A673 (cell line): Measurements from ENCODE around the gene LARGE1. TPM values are rescaled to one million over a fixed set of nuclear protein-coding genes. Genes with fewer than 3 reads are reported as not detected.

Experiments used
- BruUV-seq: library from RNA; stranded (reverse); fragments of 400-500 nt; replicated peaks from 2 replicates; lab custom pipeline; 2021; lab: Mats Ljungman, UMichigan
- CTCF ChIA-PET: fragments of 300-600 bp; sonication (Branson Sonifier 250); formaldehyde crosslinking; loops from one replicate; lab custom pipeline; 2022; ENCODE audit warnings: antibody characterized with exemption; lab: Charles Lee
- POLR2A ChIA-PET: fragments of 300-600 bp; sonication (Branson Sonifier 250); formaldehyde crosslinking; loops from one replicate; lab custom pipeline; 2022; ENCODE audit warnings: antibody characterized with exemption; ENCODE audit not compliant: low non-redundant PET; lab: Charles Lee
- DNase-seq: peaks from one replicate; pipeline ENCODE4 v3.0.0-alpha.2; 2015; ENCODE audit warnings: low spot score
- H3K27ac ChIP-seq: fragments of 200-600 bp; sonication (generic); 2 replicates; pipeline ENCODE4 v1.5.1; 2016; ENCODE audit warnings: mixed run types, low read depth, mild to moderate bottlenecking, mixed read lengths, antibody characterized with exemption, low read length; ENCODE audit not compliant: poor library complexity, severe bottlenecking
- H3K27me3 ChIP-seq: fragments of 200-600 bp; sonication (generic); replicated peaks from 2 replicates; pipeline ENCODE4 v1.6.1; 2017; ENCODE audit warnings: mixed run types, low read depth, mild to moderate bottlenecking, mixed read lengths, antibody characterized with exemption, low read length; ENCODE audit not compliant: insufficient read depth, poor library complexity
- H3K36me3 ChIP-seq: fragments of 200-600 bp; sonication (generic); 2 replicates; pipeline ENCODE4 v1.6.1; 2016; ENCODE audit warnings: mixed run types, mild to moderate bottlenecking, mixed read lengths, antibody characterized with exemption, low read length; ENCODE audit not compliant: insufficient read depth, poor library complexity, severe bottlenecking
- H3K4me1 ChIP-seq: fragments of 200-600 bp; sonication (generic); 2 replicates; pipeline ENCODE4 v1.6.1; 2017; ENCODE audit warnings: mixed run types, mild to moderate bottlenecking, mixed read lengths, antibody characterized with exemption, low read length; ENCODE audit not compliant: insufficient read depth, poor library complexity, severe bottlenecking
- H3K4me3 ChIP-seq: fragments of 200-600 bp; sonication (generic); 2 replicates; pipeline ENCODE4 v1.5.1; 2016; ENCODE audit warnings: low read depth, mixed run types, mild to moderate bottlenecking, mixed read lengths, low read length; ENCODE audit not compliant: poor library complexity, severe bottlenecking
- H3K9me3 ChIP-seq: fragments of 200-600 bp; sonication (generic); 2 replicates; pipeline ENCODE4 v1.6.1; 2016; ENCODE audit warnings: mixed run types, low read depth, mild to moderate bottlenecking, mixed read lengths, antibody characterized with exemption, low read length; ENCODE audit not compliant: poor library complexity, severe bottlenecking
- EZH2 ChIP-seq: fragments of 200-600 bp; sonication (generic); IDR thresholded peaks from 2 replicates; pipeline ENCODE4 v1.6.1; 2017; ENCODE audit warnings: borderline replicate concordance, low read depth, mild to moderate bottlenecking, mixed read lengths, antibody characterized with exemption, low read length; ENCODE audit not compliant: poor library complexity, severe bottlenecking
- intact Hi-C: fragments of 100-400 bp; cut with micrococcal nuclease; formaldehyde crosslinking; loops from one replicate; pipeline ENCODE4 v1.10.0; 2022; ENCODE audit not compliant: unreplicated experiment
- total RNA-seq: library from RNA; stranded (reverse); gene quantifications from 2 replicates; pipeline ENCODE4 v1.2.3, GENCODE V29; 2021
- TF ChIP-seq, protein P1 (sequence below): fragments of 300-800, 200-600 bp; sonication (generic); conservative IDR thresholded peaks from 2 replicates; pipeline ENCODE4 v1.5.1; 2017; ENCODE audit warnings: low read depth, mild to moderate bottlenecking, antibody characterized with exemption, low read length, moderate library complexity, mixed read lengths

Gene LARGE1
- total RNA-seq, 1 experiment from 2014 or later, result not detected

DNA sequence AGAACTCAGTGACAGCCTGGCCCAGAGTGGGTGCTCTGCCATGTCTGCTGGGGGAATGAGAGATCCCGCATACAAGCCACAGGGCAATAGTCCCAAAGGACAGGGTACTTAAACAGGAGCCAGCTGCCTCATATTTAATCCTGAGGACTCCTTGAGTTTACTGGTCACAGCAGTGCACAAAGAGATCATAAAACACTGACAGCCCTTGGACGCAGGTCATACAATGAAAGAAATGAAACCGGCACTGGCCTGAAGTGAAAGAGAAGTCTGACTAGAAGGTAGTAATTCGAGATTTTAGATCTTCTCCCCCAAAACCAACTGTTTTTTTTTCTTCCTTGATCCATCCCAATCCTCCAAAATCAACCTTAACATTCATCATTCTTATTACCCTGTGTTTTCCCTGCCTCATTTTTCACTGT, 562.3 kb downstream of the LARGE1 start:
- TF ChIP-seq, protein P1, sequence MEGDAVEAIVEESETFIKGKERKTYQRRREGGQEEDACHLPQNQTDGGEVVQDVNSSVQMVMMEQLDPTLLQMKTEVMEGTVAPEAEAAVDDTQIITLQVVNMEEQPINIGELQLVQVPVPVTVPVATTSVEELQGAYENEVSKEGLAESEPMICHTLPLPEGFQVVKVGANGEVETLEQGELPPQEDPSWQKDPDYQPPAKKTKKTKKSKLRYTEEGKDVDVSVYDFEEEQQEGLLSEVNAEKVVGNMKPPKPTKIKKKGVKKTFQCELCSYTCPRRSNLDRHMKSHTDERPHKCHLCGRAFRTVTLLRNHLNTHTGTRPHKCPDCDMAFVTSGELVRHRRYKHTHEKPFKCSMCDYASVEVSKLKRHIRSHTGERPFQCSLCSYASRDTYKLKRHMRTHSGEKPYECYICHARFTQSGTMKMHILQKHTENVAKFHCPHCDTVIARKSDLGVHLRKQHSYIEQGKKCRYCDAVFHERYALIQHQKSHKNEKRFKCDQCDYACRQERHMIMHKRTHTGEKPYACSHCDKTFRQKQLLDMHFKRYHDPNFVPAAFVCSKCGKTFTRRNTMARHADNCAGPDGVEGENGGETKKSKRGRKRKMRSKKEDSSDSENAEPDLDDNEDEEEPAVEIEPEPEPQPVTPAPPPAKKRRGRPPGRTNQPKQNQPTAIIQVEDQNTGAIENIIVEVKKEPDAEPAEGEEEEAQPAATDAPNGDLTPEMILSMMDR, result no peak
- TF ChIP-seq EZH2, result no peak
- Histone ChIP-seq H3K9me3 (peaks cover 6% of the 10 kb centered on the region), H3K27ac (no peak overlapping the region), H3K36me3 (no peaks in the 10 kb centered on the region), H3K4me3 (no peak overlapping the region), H3K27me3 (no peaks in the 10 kb centered on the region), H3K4me1 (no peaks in the 10 kb centered on the region)
- POLR2A ChIA-PET, result no interaction called here
- no TSS peak for BruUV-seq
- intact Hi-C loops, result no loop called here
- DNase-seq, result no peak
- CTCF ChIA-PET, result no interaction called here

GRCh38 chr22:33354928-33355327, 565.3 kb downstream of the LARGE1 start:
- no peaks in the 10 kb centered on the region for H3K4me1 ChIP-seq
- TF ChIP-seq EZH2, result no peak
- TF ChIP-seq, protein P1, result no peak
- DNase-seq, result no peak
- no peaks in the 10 kb centered on the region for H3K9me3 ChIP-seq
- ChIA-PET CTCF (no interaction called here), POLR2A (no interaction called here)
- intact Hi-C loops, result no loop called here
- no peak overlapping the region for H3K27ac ChIP-seq
- H3K27me3 ChIP-seq, result no peaks in the 10 kb centered on the region
- no peaks in the 10 kb centered on the region for H3K36me3 ChIP-seq
- BruUV-seq, result no TSS peak
- no peak overlapping the region for H3K4me3 ChIP-seq

- intact Hi-C loops, result no loop called here
- BruUV-seq, result no TSS peak
- Histone ChIP-seq H3K4me3 (no peak overlapping the region), H3K27me3 (no peaks in the 10 kb centered on the region), H3K36me3 (no peaks in the 10 kb centered on the region), H3K27ac (no peak overlapping the region), H3K4me1 (no peaks in the 10 kb centered on the region), H3K9me3 (no peaks in the 10 kb centered on the region)
- no peak for DNase-seq
- ChIA-PET POLR2A (no interaction called here), CTCF (no interaction called here)
- TF ChIP-seq, protein P1, result no peak
- TF ChIP-seq EZH2, result no peak
These were observed 566.8 kb downstream of the LARGE1 start for GRCh38 chr22:33353502-33353901.
